PC-3 (cell line): ENCODE results near the gene REM1. TPM values are rescaled to one million over a fixed set of nuclear protein-coding genes. Genes with fewer than 3 reads are reported as not detected.
"Not testable (repeated sequence)": the region's sequence is repeated elsewhere in the genome, so short reads cannot be mapped to it uniquely, and the experiment has no call there.

Source experiments
- ATAC-seq: fragments of 200-7000 bp; cut with Tn5 transposase; 2 replicates; pipeline ENCODE4 v1.9.1; 2020; ENCODE audit warnings: mild to moderate bottlenecking, moderate library complexity
- BruUV-seq: library from RNA; stranded (reverse); fragments of 400-500 nt; replicated peaks from 2 replicates; lab custom pipeline; 2021; lab: Mats Ljungman, UMichigan
- CTCF ChIA-PET: fragments of 300-600 bp; sonication (Branson Sonifier 250); formaldehyde crosslinking; loops from one replicate; lab custom pipeline; 2022; ENCODE audit warnings: antibody characterized with exemption; lab: Charles Lee
- POLR2A ChIA-PET: fragments of 300-600 bp; sonication (Branson Sonifier 250); formaldehyde crosslinking; loops from one replicate; lab custom pipeline; 2022; ENCODE audit warnings: antibody characterized with exemption; ENCODE audit not compliant: unreplicated experiment; lab: Charles Lee
- DNase-seq: peaks from one replicate; pipeline ENCODE4 v3.0.0-alpha.2; 2015
- H2AFZ ChIP-seq: fragments of 300-600 bp; sonication (generic); 2 replicates; pipeline ENCODE4 v1.6.0; 2016; ENCODE audit warnings: antibody characterized with exemption, low read length
- H3F3A ChIP-seq: fragments of 300-600 bp; sonication (generic); one replicate; pipeline ENCODE4 v1.6.0; 2017; ENCODE audit warnings: antibody characterized with exemption, low read length, control low read depth, mild to moderate bottlenecking; ENCODE audit not compliant: unreplicated experiment
- H3K27ac ChIP-seq: fragments of 300-600 bp; sonication (generic); 2 replicates; pipeline ENCODE4 v1.5.1; 2016; ENCODE audit warnings: mild to moderate bottlenecking, low read length
- H3K27me3 ChIP-seq: fragments of 300-600 bp; sonication (generic); 2 replicates; pipeline ENCODE4 v1.6.1; 2016; ENCODE audit warnings: low read length, mixed read lengths
- H3K36me3 ChIP-seq: fragments of 300-600 bp; sonication (generic); 2 replicates; pipeline ENCODE4 v1.6.1; 2016; ENCODE audit warnings: low read depth, mixed run types, low read length, mixed read lengths
- H3K4me1 ChIP-seq: fragments of 300-600 bp; sonication (generic); 2 replicates; pipeline ENCODE4 v1.5.1; 2016; ENCODE audit warnings: low read length; ENCODE audit not compliant: insufficient read depth
- H3K4me2 ChIP-seq: fragments of 300-600 bp; sonication (generic); 2 replicates; pipeline ENCODE4 v1.6.0; 2016; ENCODE audit warnings: low read length
- H3K4me3 ChIP-seq: fragments of 300-600 bp; sonication (generic); 2 replicates; pipeline ENCODE4 v1.5.1; 2016; ENCODE audit warnings: mild to moderate bottlenecking, low read length, mixed read lengths
- H3K79me2 ChIP-seq: fragments of 300-600 bp; sonication (generic); 2 replicates; pipeline ENCODE4 v1.6.1; 2017; ENCODE audit warnings: low read length, mixed read lengths
- H3K9ac ChIP-seq: fragments of 300-600 bp; sonication (generic); 2 replicates; pipeline ENCODE4 v1.6.0; 2016; ENCODE audit warnings: mild to moderate bottlenecking, low read length
- H3K9me2 ChIP-seq: fragments of 300-600 bp; sonication (generic); replicated peaks from 2 replicates; pipeline ENCODE4 v1.6.1; 2016; ENCODE audit warnings: mixed run types, low read length, mixed read lengths
- H3K9me3 ChIP-seq: fragments of 300-600 bp; sonication (generic); 2 replicates; pipeline ENCODE4 v1.6.1; 2016; ENCODE audit warnings: low read length, mixed read lengths
- H4K20me1 ChIP-seq: fragments of 300-600 bp; sonication (generic); 2 replicates; pipeline ENCODE4 v1.6.1; 2016; ENCODE audit warnings: low read length, mixed read lengths
- CTCF ChIP-seq: fragments of 300-600 bp; sonication (generic); conservative IDR thresholded peaks from 2 replicates; pipeline ENCODE4 v1.5.1; 2017; ENCODE audit warnings: antibody characterized with exemption, low read depth, mild to moderate bottlenecking, low read length
- EZH2 ChIP-seq: fragments of 300-600 bp; sonication (generic); IDR thresholded peaks from one replicate; pipeline ENCODE4 v1.6.1; 2017; ENCODE audit warnings: antibody characterized with exemption, mild to moderate bottlenecking, low read length; ENCODE audit not compliant: unreplicated experiment
- EZH2phosphoT487 ChIP-seq: fragments of 300-600 bp; sonication (generic); IDR thresholded peaks from 2 replicates; pipeline ENCODE4 v1.6.1; 2018; ENCODE audit warnings: mild to moderate bottlenecking, antibody characterized with exemption, low read length, borderline replicate concordance
- intact Hi-C: fragments of 100-400 bp; cut with micrococcal nuclease; formaldehyde crosslinking; loops from 2 replicates; pipeline ENCODE4 v1.9.0; 2023
- total RNA-seq: library from RNA; depleted of rRNA; stranded (reverse); fragments of >200 nt; gene quantifications from 2 replicates; pipeline ENCODE4 v1.2.3, GENCODE V29; 2014

The REM1 gene
- total RNA-seq, 1 experiment from 2014 or later, result not detected

GRCh38 chr20:31449511-31450414, 25.3 kb upstream of the REM1 start:
- intact Hi-C loops, result no loop called here
- H3K4me1 ChIP-seq, result no peaks in the 10 kb centered on the region
- H3K9me3 ChIP-seq, result no peaks in the 10 kb centered on the region
- H3K4me2 ChIP-seq, result no peak overlapping the region
- TF ChIP-seq EZH2, result no peak
- TF ChIP-seq EZH2phosphoT487, result no peak
- no peak for TF ChIP-seq CTCF
- no peaks in the 10 kb centered on the region for H3K36me3 ChIP-seq
- ChIA-PET POLR2A (no interaction called here), CTCF (interaction anchor here (0.7 kb wide), 1 partner anchor 54 kb away, joined by 3 read pairs; no protein-coding TSS in a partner anchor)
- H3K9ac ChIP-seq, result no peak overlapping the region
- no peaks in the 10 kb centered on the region for H4K20me1 ChIP-seq
- ATAC-seq (no peak), DNase-seq (no peak)
- H3K4me3 ChIP-seq, result no peak overlapping the region
- no peaks in the 10 kb centered on the region for H3F3A ChIP-seq
- BruUV-seq, result no TSS peak
- H3K27ac ChIP-seq, result no peak overlapping the region
- H3K9me2 ChIP-seq, result no peaks in the 10 kb centered on the region
- H3K79me2 ChIP-seq, result no peaks in the 10 kb centered on the region
- no peak overlapping the region for H2AFZ ChIP-seq
- peaks cover 18% of the 10 kb centered on the region for H3K27me3 ChIP-seq

GRCh38 chr20:31452575-31452974, 22.5 kb upstream of the REM1 start:
- Histone ChIP-seq H3K4me3 (no peak overlapping the region), H3K36me3 (no peaks in the 10 kb centered on the region), H4K20me1 (no peaks in the 10 kb centered on the region), H3K27ac (no peak overlapping the region), H3K9me2 (no peaks in the 10 kb centered on the region), H3K4me1 (no peaks in the 10 kb centered on the region), H3K4me2 (no peak overlapping the region), H3F3A (no peaks in the 10 kb centered on the region), H3K9ac (no peak overlapping the region), H3K9me3 (no peaks in the 10 kb centered on the region), H3K27me3 (no peaks in the 10 kb centered on the region), H3K79me2 (no peaks in the 10 kb centered on the region), H2AFZ (no peak overlapping the region)
- no TSS peak for BruUV-seq
- TF ChIP-seq CTCF, result no peak
- no peak for TF ChIP-seq EZH2phosphoT487
- TF ChIP-seq EZH2, result no peak
- ChIA-PET CTCF (no interaction called here), POLR2A (no interaction called here)
- intact Hi-C loops, result no loop called here
- ATAC-seq (no peak), DNase-seq (no peak)

- no peaks in the 10 kb centered on the region for H3K9me3 ChIP-seq
- no peak overlapping the region for H3K27ac ChIP-seq
- no peak overlapping the region for H3K9ac ChIP-seq
- DNase-seq (no peak), ATAC-seq (no peak)
- no peak overlapping the region for H3K4me2 ChIP-seq
- H3K27me3 ChIP-seq, result peaks cover 7% of the 10 kb centered on the region
- BruUV-seq, result no TSS peak
- H4K20me1 ChIP-seq, result no peaks in the 10 kb centered on the region
- no peaks in the 10 kb centered on the region for H3K4me1 ChIP-seq
- H3K79me2 ChIP-seq, result no peaks in the 10 kb centered on the region
- no peaks in the 10 kb centered on the region for H3K9me2 ChIP-seq
- ChIA-PET CTCF (no interaction called here), POLR2A (no interaction called here)
- TF ChIP-seq CTCF, result no peak
- TF ChIP-seq EZH2, result no peak
- TF ChIP-seq EZH2phosphoT487, result no peak
- H2AFZ ChIP-seq, result no peak overlapping the region
- no peaks in the 10 kb centered on the region for H3K36me3 ChIP-seq
- H3F3A ChIP-seq, result no peaks in the 10 kb centered on the region
- H3K4me3 ChIP-seq, result no peak overlapping the region
- intact Hi-C loops, result no loop called here
Measured at GRCh38 chr20:31454361-31454760, 20.7 kb upstream of the REM1 start.

GRCh38 chr20:31470946-31471345, 4.1 kb upstream of the REM1 start:
- H3K4me3 ChIP-seq, H3K27ac ChIP-seq, DNase-seq, H3K4me2 ChIP-seq, H3K79me2 ChIP-seq, H3K4me1 ChIP-seq, POLR2A ChIA-PET, H3K9ac ChIP-seq, H4K20me1 ChIP-seq, BruUV-seq, H3F3A ChIP-seq, H3K9me2 ChIP-seq, H3K36me3 ChIP-seq, CTCF ChIA-PET, intact Hi-C loops, H3K9me3 ChIP-seq, ATAC-seq, H2AFZ ChIP-seq: not testable (repeated sequence)
- peaks cover 18% of the 10 kb centered on the region for H3K27me3 ChIP-seq
